Hematopoietic multipotent progenitor cell (in vitro differentiated cells): ENCODE results near the gene CLDN16. TPM values are rescaled to one million over a fixed set of nuclear protein-coding genes. Genes with fewer than 3 reads are reported as not detected.

Experiments used
- DNase-seq, 3 donors: peaks; one replicate each; pipeline ENCODE4 v3.0.0-alpha.2; 2011 to 2015; ENCODE audit warnings: low read depth in 2 of 3, low spot score in 2 of 3
- total RNA-seq: library from RNA; depleted of rRNA; stranded (reverse); fragments of >200 nt; gene quantifications from one replicate; pipeline ENCODE4 v1.2.3, GENCODE V29; 2012

Gene CLDN16
- total RNA-seq, result not detected

- no peak for DNase-seq
Measured at GRCh38 chr3:190387578-190388213, at the start of gene CLDN16. Gene CLDN16, plus strand, starts transcription at chr3:190388163. Its CDS starts 167 bp downstream, at chr3:190388330.

GRCh38 chr3:190338717-190339116 is 49.2 kb upstream of the CLDN16 start:
- DNase-seq, result peak in 2 of 3 donors; percentile 30 to 42

- DNase-seq, result peak in 2 of 3 donors; percentile 18 to 46
Measured at GRCh38 chr3:190339130-190339529, 48.8 kb upstream of the CLDN16 start.

GRCh38 chr3:190340071-190340470 is 47.9 kb upstream of the CLDN16 start:
- DNase-seq, result no peak

- peak in 2 of 3 donors; percentile 29 to 59 for DNase-seq
Measured at GRCh38 chr3:190345027-190345821, 42.7 kb upstream of the CLDN16 start.

- no peak for DNase-seq
Measured at GRCh38 chr3:190345878-190346277, 42.1 kb upstream of the CLDN16 start.

- no peak for DNase-seq
Measured at GRCh38 chr3:190346541-190346940, 41.4 kb upstream of the CLDN16 start.

GRCh38 chr3:190352861-190353457 is 35.0 kb upstream of the CLDN16 start:
- no peak for DNase-seq

GRCh38 chr3:190356246-190356645 is 31.7 kb upstream of the CLDN16 start:
- no peak for DNase-seq

GRCh38 chr3:190357468-190357867 is 30.5 kb upstream of the CLDN16 start:
- no peak for DNase-seq

GRCh38 chr3:190359813-190360212 is 28.1 kb upstream of the CLDN16 start:
- DNase-seq, result no peak

- DNase-seq, result no peak
Measured at GRCh38 chr3:190360228-190360627, 27.7 kb upstream of the CLDN16 start.

GRCh38 chr3:190361791-190362190 is 26.2 kb upstream of the CLDN16 start:
- no peak for DNase-seq

- DNase-seq, result no peak
Measured at GRCh38 chr3:190362258-190362657, 25.7 kb upstream of the CLDN16 start.

GRCh38 chr3:190366133-190366532 is 21.8 kb upstream of the CLDN16 start:
- DNase-seq, result no peak

GRCh38 chr3:190368881-190369280 is 19.1 kb upstream of the CLDN16 start:
- no peak for DNase-seq

- DNase-seq, result no peak
Measured at GRCh38 chr3:190369668-190370295, 18.2 kb upstream of the CLDN16 start.

- no peak for DNase-seq
Measured at GRCh38 chr3:190370369-190370768, 17.6 kb upstream of the CLDN16 start.

- DNase-seq, result no peak
Measured at GRCh38 chr3:190371152-190371551, 16.8 kb upstream of the CLDN16 start.

GRCh38 chr3:190375246-190375645 is 12.7 kb upstream of the CLDN16 start:
- peak in 1 of 3 donors; percentile 3 for DNase-seq

GRCh38 chr3:190375671-190376070 is 12.3 kb upstream of the CLDN16 start:
- no peak for DNase-seq
